Measurements from ENCODE around the gene DNAAF8.

The DNAAF8 gene

GRCh38 chr16:4694642-4695451 is 39.5 kb upstream of the DNAAF8 start:
- TF ChIP-seq CTCF (IDR thresholded peaks at IDR 0.05; ENCODE audit: low read length) = no peak
- Histone ChIP-seq H3K36me3 (replicated peaks; ENCODE audit: insufficient read depth, low read length) (no peaks in the 10 kb centered on the region), H3K4me1 (ENCODE audit: low read length) (peaks cover 7% of the 10 kb centered on the region; the same call in 1 of the 2 replicates), H3K4me3 (ENCODE audit: low read length) (peak overlapping the region; percentile 95; the same call in 1 of the 2 replicates), H3K27me3 (replicated peaks; ENCODE audit: insufficient read depth, low read length) (no peaks in the 10 kb centered on the region), H3K27ac (ENCODE audit: low read length) (no peak overlapping the region), H3K9me3 (replicated peaks; ENCODE audit: insufficient read depth, low read length) (no peaks in the 10 kb centered on the region), H3K79me2 (ENCODE audit: low read length) (peaks cover 25% of the 10 kb centered on the region), H3F3A (ENCODE audit: insufficient read depth, low read length) (no peaks in the 10 kb centered on the region), H2AFZ (ENCODE audit: low read length) (no peak overlapping the region), H3K9me2 (replicated peaks; ENCODE audit: insufficient read depth, low read length) (no peaks in the 10 kb centered on the region), H4K20me1 (ENCODE audit: insufficient read depth, low read length) (no peaks in the 10 kb centered on the region), H3K9ac (ENCODE audit: low read length) (peak overlapping the region; percentile 81; the same call in 1 of the 2 replicates), H3K4me2 (ENCODE audit: low read depth, low read length) (peak overlapping the region; percentile 70)
- no peak for DNase-seq

- Histone ChIP-seq H3K9me2 (replicated peaks; ENCODE audit: insufficient read depth, low read length) (no peaks in the 10 kb centered on the region), H3K4me2 (ENCODE audit: low read depth, low read length) (no peak overlapping the region), H3F3A (ENCODE audit: insufficient read depth, low read length) (no peaks in the 10 kb centered on the region), H3K9me3 (replicated peaks; ENCODE audit: insufficient read depth, low read length) (no peaks in the 10 kb centered on the region), H3K9ac (ENCODE audit: low read length) (no peak overlapping the region), H2AFZ (ENCODE audit: low read length) (no peak overlapping the region), H3K27ac (ENCODE audit: low read length) (no peak overlapping the region), H3K79me2 (ENCODE audit: low read length) (peaks cover 25% of the 10 kb centered on the region), H4K20me1 (ENCODE audit: insufficient read depth, low read length) (no peaks in the 10 kb centered on the region), H3K4me1 (ENCODE audit: low read length) (peaks cover 7% of the 10 kb centered on the region; the same call in 1 of the 2 replicates), H3K27me3 (replicated peaks; ENCODE audit: insufficient read depth, low read length) (no peaks in the 10 kb centered on the region), H3K4me3 (ENCODE audit: low read length) (no peak overlapping the region), H3K36me3 (replicated peaks; ENCODE audit: insufficient read depth, low read length) (no peaks in the 10 kb centered on the region)
- no peak for DNase-seq
- TF ChIP-seq EZH2phosphoT487 (IDR thresholded peaks at IDR 0.05; ENCODE audit: low read length) (no peak), CTCF (IDR thresholded peaks at IDR 0.05; ENCODE audit: low read length) (no peak), EZH2 (optimal IDR thresholded peaks at IDR 0.05; ENCODE audit: low read depth, low read length) (no peak)
Observed at GRCh38 chr16:4695473-4696171, 38.7 kb upstream of the DNAAF8 start.

GRCh38 chr16:4696172-4696904 is 38.0 kb upstream of the DNAAF8 start:
- H3K36me3 ChIP-seq (replicated peaks; ENCODE audit: insufficient read depth, low read length) = no peaks in the 10 kb centered on the region
- H3K4me1 ChIP-seq (ENCODE audit: low read length) = peaks cover 7% of the 10 kb centered on the region; the same call in 1 of the 2 replicates
- no peaks in the 10 kb centered on the region for H4K20me1 ChIP-seq (ENCODE audit: insufficient read depth, low read length)
- no peak overlapping the region for H3K9ac ChIP-seq (ENCODE audit: low read length)
- no peaks in the 10 kb centered on the region for H3K9me2 ChIP-seq (replicated peaks; ENCODE audit: insufficient read depth, low read length)
- H3F3A ChIP-seq (ENCODE audit: insufficient read depth, low read length) = no peaks in the 10 kb centered on the region
- TF ChIP-seq EZH2 (optimal IDR thresholded peaks at IDR 0.05; ENCODE audit: low read depth, low read length) = no peak
- TF ChIP-seq EZH2phosphoT487 (IDR thresholded peaks at IDR 0.05; ENCODE audit: low read length) = no peak
- TF ChIP-seq CTCF (IDR thresholded peaks at IDR 0.05; ENCODE audit: low read length) = no peak
- no peak overlapping the region for H3K4me3 ChIP-seq (ENCODE audit: low read length)
- H3K4me2 ChIP-seq (ENCODE audit: low read depth, low read length) = no peak overlapping the region
- H3K27ac ChIP-seq (ENCODE audit: low read length) = no peak overlapping the region
- H3K79me2 ChIP-seq (ENCODE audit: low read length) = peaks cover 25% of the 10 kb centered on the region
- H3K27me3 ChIP-seq (replicated peaks; ENCODE audit: insufficient read depth, low read length) = no peaks in the 10 kb centered on the region
- no peak overlapping the region for H2AFZ ChIP-seq (ENCODE audit: low read length)
- no peaks in the 10 kb centered on the region for H3K9me3 ChIP-seq (replicated peaks; ENCODE audit: insufficient read depth, low read length)
- no peak for DNase-seq

Data from MM.1S (cell line).